ENCODE measurements around the gene PCDHA4. TPM values are rescaled to one million over a fixed set of nuclear protein-coding genes. Genes with fewer than 3 reads are reported as not detected.
"Not testable (repeated sequence)": the region's sequence is repeated elsewhere in the genome, so short reads cannot be mapped to it uniquely, and the experiment has no call there.

Gene PCDHA4
- total and polyA plus RNA-seq, 5 donors: 0.02 to 0.21 (median 0.14) TPM; not detected in 1

- intact Hi-C loops (cut with DNase I): no loop called here
- 19% methylated on average over 15 of the region's 15 CpGs for WGBS
- no peak overlapping the region for H3K4me3 ChIP-seq (ENCODE audit: low read length)
- no peaks in the 10 kb centered on the region for H3K4me1 ChIP-seq (ENCODE audit: control insufficient read depth, insufficient read depth, low read length)
- no peak overlapping the region for H3K27ac ChIP-seq (ENCODE audit: low read length)
- ATAC-seq (no peak), DNase-seq (no peak)
- H3K9me3 ChIP-seq (ENCODE audit: control insufficient read depth, low read length): peaks cover 2% of the 10 kb centered on the region
- H3K27me3 ChIP-seq (ENCODE audit: control insufficient read depth, insufficient read depth): no peaks in the 10 kb centered on the region
Observed at GRCh38 chr5:140795259-140795641, 11.6 kb upstream of the PCDHA4 start.

- H3K27me3 ChIP-seq (ENCODE audit: control insufficient read depth, insufficient read depth); ATAC-seq; H3K27ac ChIP-seq (ENCODE audit: low read length); H3K9me3 ChIP-seq (ENCODE audit: control insufficient read depth, low read length); intact Hi-C loops (cut with DNase I); H3K4me3 ChIP-seq (ENCODE audit: low read length); H3K4me1 ChIP-seq (ENCODE audit: control insufficient read depth, insufficient read depth, low read length): not testable (repeated sequence)
- 41% methylated on average over 72 of the region's 72 CpGs for WGBS
- DNase-seq: peak in 1 of 3 donors; percentile 50
Observed at GRCh38 chr5:140796072-140796717, 10.7 kb upstream of the PCDHA4 start.

- ATAC-seq (no peak), DNase-seq (peak in 1 of 3 donors; percentile 50)
- 40% methylated on average over 39 of the region's 39 CpGs for WGBS
- intact Hi-C loops (cut with DNase I): no loop called here
- Histone ChIP-seq H3K9me3 (ENCODE audit: control insufficient read depth, low read length) (peaks cover 2% of the 10 kb centered on the region), H3K27me3 (ENCODE audit: control insufficient read depth, insufficient read depth) (no peaks in the 10 kb centered on the region), H3K4me3 (ENCODE audit: low read length) (no peak overlapping the region), H3K27ac (ENCODE audit: low read length) (no peak overlapping the region), H3K4me1 (ENCODE audit: control insufficient read depth, insufficient read depth, low read length) (no peaks in the 10 kb centered on the region)
Observed at GRCh38 chr5:140796718-140797095, 10.2 kb upstream of the PCDHA4 start.

- peaks cover 3% of the 10 kb centered on the region for H3K9me3 ChIP-seq (ENCODE audit: control insufficient read depth, low read length)
- WGBS: 12% methylated on average over 29 of the region's 29 CpGs
- no peak for ATAC-seq
- H3K4me3 ChIP-seq (ENCODE audit: low read length): no peak within 1 kb of the TSS
- no peak for DNase-seq
- no peaks in the 10 kb centered on the region for H3K27me3 ChIP-seq (ENCODE audit: control insufficient read depth, insufficient read depth)
- intact Hi-C loops (cut with DNase I): no loop called here
- no peaks in the 10 kb centered on the region for H3K4me1 ChIP-seq (ENCODE audit: control insufficient read depth, insufficient read depth, low read length)
- H3K27ac ChIP-seq (ENCODE audit: low read length): no peak within 1 kb of the TSS
Observed at GRCh38 chr5:140800816-140801493, 5.9 kb upstream of the PCDHA4 start, which contains the start of gene PCDHA3. PCDHA3 (plus strand) TSS chr5:140801057.

- H3K27me3 ChIP-seq (ENCODE audit: control insufficient read depth, insufficient read depth): no peaks in the 10 kb centered on the region
- H3K4me3 ChIP-seq (ENCODE audit: low read length): no peak overlapping the region
- ATAC-seq (no peak), DNase-seq (peak in 1 of 3 donors; percentile 21)
- whole genome bisulfite sequencing: 8% methylated on average over 16 of the region's 16 CpGs
- no peaks in the 10 kb centered on the region for H3K4me1 ChIP-seq (ENCODE audit: control insufficient read depth, insufficient read depth, low read length)
- H3K27ac ChIP-seq (ENCODE audit: low read length): no peak overlapping the region
- H3K9me3 ChIP-seq (ENCODE audit: control insufficient read depth, low read length): peaks cover 3% of the 10 kb centered on the region
- intact Hi-C loops (cut with DNase I): no loop called here
Observed at GRCh38 chr5:140801494-140801841, 5.4 kb upstream of the PCDHA4 start.

GRCh38 chr5:140802381-140802780 lies 4.5 kb upstream of the PCDHA4 start:
- H3K9me3 ChIP-seq (ENCODE audit: control insufficient read depth, low read length); H3K4me3 ChIP-seq (ENCODE audit: low read length); H3K27ac ChIP-seq (ENCODE audit: low read length); H3K4me1 ChIP-seq (ENCODE audit: control insufficient read depth, insufficient read depth, low read length); ATAC-seq; H3K27me3 ChIP-seq (ENCODE audit: control insufficient read depth, insufficient read depth); DNase-seq; intact Hi-C loops (cut with DNase I): not testable (repeated sequence)
- WGBS: 34% methylated on average over 45 of the region's 45 CpGs

- no peaks in the 10 kb centered on the region for H3K27me3 ChIP-seq (ENCODE audit: control insufficient read depth, insufficient read depth)
- ATAC-seq (no peak), DNase-seq (no peak)
- no peak overlapping the region for H3K27ac ChIP-seq (ENCODE audit: low read length)
- no peaks in the 10 kb centered on the region for H3K4me1 ChIP-seq (ENCODE audit: control insufficient read depth, insufficient read depth, low read length)
- WGBS: 36% methylated on average over 53 of the region's 53 CpGs
- intact Hi-C loops (cut with DNase I): no loop called here
- no peak overlapping the region for H3K4me3 ChIP-seq (ENCODE audit: low read length)
- H3K9me3 ChIP-seq (ENCODE audit: control insufficient read depth, low read length): peaks cover 3% of the 10 kb centered on the region
Observed at GRCh38 chr5:140802781-140803271, 4.0 kb upstream of the PCDHA4 start.

- H3K4me1 ChIP-seq (ENCODE audit: control insufficient read depth, insufficient read depth, low read length); H3K9me3 ChIP-seq (ENCODE audit: control insufficient read depth, low read length); H3K27me3 ChIP-seq (ENCODE audit: control insufficient read depth, insufficient read depth); H3K27ac ChIP-seq (ENCODE audit: low read length); ATAC-seq; intact Hi-C loops (cut with DNase I); H3K4me3 ChIP-seq (ENCODE audit: low read length): not testable (repeated sequence)
- peak in 1 of 3 donors; percentile 42 for DNase-seq
- WGBS: 50% methylated on average over 62 of the region's 62 CpGs
Observed at GRCh38 chr5:140808241-140808888, 1.5 kb downstream of the PCDHA4 start.

- H3K27me3 ChIP-seq (ENCODE audit: control insufficient read depth, insufficient read depth): no peaks in the 10 kb centered on the region
- intact Hi-C loops (cut with DNase I): no loop called here
- no peak overlapping the region for H3K4me3 ChIP-seq (ENCODE audit: low read length)
- ATAC-seq (no peak), DNase-seq (peak in 2 of 3 donors; percentile 23 to 38)
- H3K27ac ChIP-seq (ENCODE audit: low read length): no peak overlapping the region
- 56% methylated on average over 43 of the region's 43 CpGs for WGBS
- H3K9me3 ChIP-seq (ENCODE audit: control insufficient read depth, low read length): peaks cover 2% of the 10 kb centered on the region
- H3K4me1 ChIP-seq (ENCODE audit: control insufficient read depth, insufficient read depth, low read length): no peaks in the 10 kb centered on the region
Observed at GRCh38 chr5:140808889-140809291, 2.0 kb downstream of the PCDHA4 start.

- 24% methylated on average over 39 of the region's 39 CpGs for WGBS
- Histone ChIP-seq H3K27me3 (ENCODE audit: control insufficient read depth, insufficient read depth) (no peaks in the 10 kb centered on the region), H3K4me3 (ENCODE audit: low read length) (no peak within 1 kb of the TSS), H3K27ac (ENCODE audit: low read length) (no peak within 1 kb of the TSS), H3K4me1 (ENCODE audit: control insufficient read depth, insufficient read depth, low read length) (no peaks in the 10 kb centered on the region), H3K9me3 (ENCODE audit: control insufficient read depth, low read length) (no peaks in the 10 kb centered on the region)
- ATAC-seq (no peak), DNase-seq (peak in 2 of 3 donors; percentile 33 to 59)
- intact Hi-C loops (cut with DNase I): no loop called here
Observed at GRCh38 chr5:140821375-140822280, 14.8 kb downstream of the PCDHA4 start, which contains the start of gene PCDHA5. PCDHA5 (plus strand) TSS chr5:140821613.

All from right cardiac atrium (tissue), 5 donors.